Measurements from ENCODE around the gene SORBS2. TPM values are rescaled to one million over a fixed set of nuclear protein-coding genes. Genes with fewer than 3 reads are reported as not detected.

The SORBS2 gene
- total RNA-seq, 4 donors from 2014 or later: 821 to 1,626 (median 1,353) TPM

DNA sequence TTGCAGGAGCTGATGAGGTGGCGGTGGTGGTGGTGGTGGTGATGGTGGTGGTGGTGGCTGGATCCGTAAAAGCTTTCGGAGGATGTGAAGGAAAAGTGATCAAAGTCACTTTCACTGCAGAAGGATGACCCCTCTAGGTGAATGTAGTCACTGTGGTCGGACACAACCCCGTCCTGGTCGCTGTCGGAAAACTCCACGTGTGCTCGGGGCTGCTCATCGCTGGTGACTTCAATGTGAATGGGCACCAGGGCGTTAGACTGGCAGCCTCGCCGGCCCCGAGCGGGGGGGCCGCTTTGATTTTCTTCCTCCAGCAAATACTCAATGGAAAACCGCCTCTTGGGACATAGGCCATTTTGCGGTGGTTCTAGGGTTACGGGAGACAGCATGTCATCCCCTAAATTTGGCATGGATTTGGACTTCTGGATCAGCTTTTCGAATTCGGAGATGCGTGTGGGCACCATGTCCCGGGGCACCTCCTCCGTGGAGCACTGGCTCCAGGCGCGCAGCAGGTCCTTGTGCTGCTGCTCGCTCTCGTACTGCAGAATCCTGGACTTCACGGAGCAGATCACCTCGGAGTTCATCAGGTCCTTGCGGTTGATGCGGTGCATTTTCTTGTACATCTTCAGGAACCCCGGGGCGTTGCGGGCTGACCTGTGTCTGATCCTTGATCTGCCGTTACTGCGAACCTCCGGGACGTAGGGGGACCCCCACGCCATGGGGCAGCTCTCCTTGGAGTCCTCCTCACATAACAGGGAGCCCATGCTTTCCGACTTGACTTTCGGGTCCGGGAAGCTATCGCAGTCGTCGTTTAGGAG lies 188.3 kb downstream of the SORBS2 start:
- 97% methylated on average over 41 of the region's 46 CpGs for WGBS
- peaks cover 22 to 88% (median 65%) of the 10 kb centered on the region in 4 donors for H3K36me3 ChIP-seq
- DNase-seq (ENCODE audit: extremely low spot score): no peak

GRCh38 chr4:185608185-185608584 lies 203.8 kb downstream of the SORBS2 start:
- H3K36me3 ChIP-seq: peaks cover 0 to 89% (median 29%) of the 10 kb centered on the region in 4 donors
- H3K4me3 ChIP-seq: no peak overlapping the region
- TF ChIP-seq POLR2AphosphoS5 (IDR thresholded peaks at IDR 0.05): no peak
- TF ChIP-seq POLR2A (IDR thresholded peaks at IDR 0.05; ENCODE audit: low read depth): no peak
- H3K4me1 ChIP-seq: peaks cover 3 to 16% (median 13%) of the 10 kb centered on the region in 4 donors
- H3K27ac ChIP-seq (replicated peaks in 1 of 4): peak overlapping the region in 3 of 4 donors; percentile 27 to 55 (median 32)
- DNase-seq (ENCODE audit: extremely low spot score): no peak
- intact Hi-C loops (cut with DNase I): no loop called here
- 36% methylated on average over 4 of the region's 4 CpGs for WGBS
- H3K9me3 ChIP-seq: no peaks in the 10 kb centered on the region
- H3K27me3 ChIP-seq: no peaks in the 10 kb centered on the region

More for the DNA sequence above, 188.3 kb downstream of the SORBS2 start:
- TF ChIP-seq CTCF (IDR thresholded peaks at IDR 0.05): no peak
- TF ChIP-seq EP300 (IDR thresholded peaks at IDR 0.05): no peak
- no peak for TF ChIP-seq POLR2AphosphoS5 (IDR thresholded peaks at IDR 0.05)
- no peak for TF ChIP-seq POLR2A (IDR thresholded peaks at IDR 0.05; ENCODE audit: low read depth)
- Histone ChIP-seq H3K9me3 (no peaks in the 10 kb centered on the region), H3K27me3 (no peaks in the 10 kb centered on the region), H3K27ac (replicated peaks in 1 of 4) (no peak overlapping the region), H3K4me1 (no peaks in the 10 kb centered on the region), H3K4me3 (no peak overlapping the region)
- intact Hi-C loops (cut with DNase I): no loop called here

GRCh38 chr4:185602397-185602796 lies 209.6 kb downstream of the SORBS2 start:
- WGBS: 86% methylated on average over 3 of the region's 3 CpGs
- peaks cover 15 to 32% (median 26%) of the 10 kb centered on the region in 4 donors for H3K4me1 ChIP-seq
- H3K9me3 ChIP-seq: no peaks in the 10 kb centered on the region
- no peaks in the 10 kb centered on the region for H3K27me3 ChIP-seq
- H3K27ac ChIP-seq (replicated peaks in 1 of 4): no peak overlapping the region
- peaks cover 0 to 47% (median 14%) of the 10 kb centered on the region in 4 donors for H3K36me3 ChIP-seq
- DNase-seq (ENCODE audit: extremely low spot score): no peak
- intact Hi-C loops (cut with DNase I): no loop called here
- H3K4me3 ChIP-seq: no peak overlapping the region
- TF ChIP-seq POLR2A (IDR thresholded peaks at IDR 0.05; ENCODE audit: low read depth) (no peak), POLR2AphosphoS5 (IDR thresholded peaks at IDR 0.05) (no peak), CTCF (IDR thresholded peaks at IDR 0.05) (no peak), EP300 (IDR thresholded peaks at IDR 0.05) (no peak)

- H3K36me3 ChIP-seq: peaks cover 0 to 33% (median 7%) of the 10 kb centered on the region in 4 donors
- intact Hi-C loops (cut with DNase I): no loop called here
Observed at GRCh38 chr4:185600801-185601434, 211.1 kb downstream of the SORBS2 start.

More at GRCh38 chr4:185600801-185601434, 211.1 kb downstream of the SORBS2 start:
- H3K4me1 ChIP-seq: peaks cover 15 to 33% (median 29%) of the 10 kb centered on the region in 4 donors
- 85% methylated on average over 9 of the region's 9 CpGs for WGBS
- TF ChIP-seq EP300 (IDR thresholded peaks at IDR 0.05) (no peak), POLR2A (IDR thresholded peaks at IDR 0.05; ENCODE audit: low read depth) (no peak), CTCF (IDR thresholded peaks at IDR 0.05) (no peak), POLR2AphosphoS5 (IDR thresholded peaks at IDR 0.05) (no peak)
- H3K27me3 ChIP-seq: no peaks in the 10 kb centered on the region
- no peaks in the 10 kb centered on the region for H3K9me3 ChIP-seq
- H3K27ac ChIP-seq (replicated peaks in 1 of 4): peak overlapping the region in 2 of 4 donors; percentile 68 to 73
- no peak for DNase-seq (ENCODE audit: extremely low spot score)
- no peak overlapping the region for H3K4me3 ChIP-seq
